ENCODE data around the gene ANXA9. TPM values are rescaled to one million over a fixed set of nuclear protein-coding genes. Genes with fewer than 3 reads are reported as not detected.

The ANXA9 gene
- polyA plus RNA-seq, 1 donor (not counting 4 experiments of a cell fraction or from before 2014, with no cell fraction given) = 0.76 TPM

GRCh38 chr1:151043163-151043562 lies 61.1 kb downstream of the ANXA9 start:
- TF ChIP-seq EZH2 (IDR thresholded peaks at IDR 0.05; ENCODE audit: low read length) (no peak), CTCF (optimal IDR thresholded peaks at IDR 0.05 in 1 of 3, IDR thresholded peaks at IDR 0.05 in 1 of 3, conservative IDR thresholded peaks at IDR 0.05 in 1 of 3; ENCODE audit: extremely low read depth in 1 of 3, insufficient read depth in 2 of 3, low read length in 3 of 3) (no peak)
- no peak overlapping the region for H2AFZ ChIP-seq (ENCODE audit: control insufficient read depth, low read length)
- H3K9ac ChIP-seq (ENCODE audit: control insufficient read depth, extremely low read depth, insufficient read depth, low read length) = no peak overlapping the region
- no peak overlapping the region for H3K4me2 ChIP-seq (ENCODE audit: control insufficient read depth, extremely low read depth, insufficient read depth, low read depth, low read length)
- H3K4me1 ChIP-seq (ENCODE audit: control insufficient read depth, extremely low read depth, insufficient read depth, low read length) = peaks cover 11% of the 10 kb centered on the region
- DNase-seq (ENCODE audit: low read depth, low spot score) (no peak), FAIRE-seq (no peak)
- no peaks in the 10 kb centered on the region for H3K9me3 ChIP-seq (ENCODE audit: control insufficient read depth, low read depth, low read length)
- no peaks in the 10 kb centered on the region for H4K20me1 ChIP-seq (ENCODE audit: control insufficient read depth, extremely low read depth, insufficient read depth, low read length)
- no peaks in the 10 kb centered on the region for H3K27me3 ChIP-seq (ENCODE audit: control insufficient read depth, extremely low read depth, insufficient read depth, low read length)
- H3K79me2 ChIP-seq (ENCODE audit: control insufficient read depth, insufficient read depth, low read length) = no peaks in the 10 kb centered on the region
- no peaks in the 10 kb centered on the region for H3K36me3 ChIP-seq (ENCODE audit: control insufficient read depth in 2 of 2, extremely low read depth in 1 of 2, insufficient read depth in 2 of 2, low read length in 2 of 2)
- no peak overlapping the region for H3K27ac ChIP-seq (ENCODE audit: control insufficient read depth, insufficient read depth, low read length)
- no peak overlapping the region for H3K4me3 ChIP-seq (ENCODE audit: control insufficient read depth in 2 of 3, extremely low read depth in 1 of 3, insufficient read depth in 2 of 3, low read depth in 1 of 3, low read length in 3 of 3)
- H3K9me1 ChIP-seq (ENCODE audit: control insufficient read depth, extremely low read depth, insufficient read depth, low read length) = no peaks in the 10 kb centered on the region
- dilution Hi-C loops (cut with MboI; ENCODE audit: extremely low pct_ligation_motif_present, low sequenced_read_pairs) = no loop called here

Small RNAs within 50 kb of the gene (small RNA-seq; reads per million reads assigned to genes)
- gene RNU6-884P (ENCODE audit: insufficient read length in 3 of 3, low read depth in 3 of 3, low replicate concordance in 1 of 3) = 0 to 1.8 (median 0.33) reads per million in 3 experiments

Other genes with a start within 250 kb of the ANXA9 start
- 1.4 to 1.8 TPM (median 1.7 TPM) in 3 replicates for gene CTSS, start 216.5 kb upstream of the ANXA9 start, polyA plus RNA-seq
- 20.0 to 71.7 TPM (median 40.5 TPM) in 3 replicates for gene CTSK, start 174.0 kb upstream of the ANXA9 start, polyA plus RNA-seq
- gene ARNT, start 105.7 kb upstream of the ANXA9 start, polyA plus RNA-seq = 17.8 to 22.1 TPM (median 19.6 TPM) in 3 replicates
- gene CTXND2, start 95.2 kb upstream of the ANXA9 start, polyA plus RNA-seq = not detected in 3 replicates
- 27.0 to 31.3 TPM (median 27.1 TPM) in 3 replicates for gene SETDB1, start 55.9 kb upstream of the ANXA9 start, polyA plus RNA-seq
- gene CERS2, start 7.5 kb upstream of the ANXA9 start, polyA plus RNA-seq = 75.0 to 172 TPM (median 121 TPM) in 3 replicates
- gene MINDY1, start 24.6 kb downstream of the ANXA9 start, polyA plus RNA-seq = 11.2 to 20.4 TPM (median 11.6 TPM) in 3 replicates
- gene PRUNE1, start 26.2 kb downstream of the ANXA9 start, polyA plus RNA-seq = 14.4 to 16.4 TPM (median 15.4 TPM) in 3 replicates
- 4.6 to 25.8 TPM (median 9.8 TPM) in 3 replicates for gene BNIPL, start 54.3 kb downstream of the ANXA9 start, polyA plus RNA-seq
- gene C1orf56, start 65.5 kb downstream of the ANXA9 start, polyA plus RNA-seq = 0.26 to 0.40 TPM (median 0.39 TPM) in 3 replicates
- 127 to 151 TPM (median 138 TPM) in 3 replicates for gene CDC42SE1, start 77.3 kb downstream of the ANXA9 start, polyA plus RNA-seq
- gene MLLT11, start 78.1 kb downstream of the ANXA9 start, polyA plus RNA-seq = 8.8 to 16.4 TPM (median 10.8 TPM) in 3 replicates
- gene GABPB2, start 88.5 kb downstream of the ANXA9 start, polyA plus RNA-seq = 11.5 to 13.3 TPM (median 11.8 TPM) in 3 replicates
- gene SEMA6C, start 164.3 kb downstream of the ANXA9 start, polyA plus RNA-seq = 0.43 to 1.9 TPM (median 0.93 TPM) in 3 replicates
- gene TNFAIP8L2, start 174.4 kb downstream of the ANXA9 start, polyA plus RNA-seq = not detected in 3 replicates
- gene LYSMD1, start 183.6 kb downstream of the ANXA9 start, polyA plus RNA-seq = 3.6 to 5.6 TPM (median 4.4 TPM) in 3 replicates
- gene SCNM1, start 183.9 kb downstream of the ANXA9 start, polyA plus RNA-seq = 11.0 to 34.4 TPM (median 26.2 TPM) in 3 replicates
- gene TMOD4, start 193.7 kb downstream of the ANXA9 start, polyA plus RNA-seq = 0.18 to 0.42 TPM (median 0.34 TPM) in 3 replicates
- 41.6 to 69.9 TPM (median 47.5 TPM) in 3 replicates for gene VPS72, start 207.9 kb downstream of the ANXA9 start, polyA plus RNA-seq
- gene PIP5K1A, start 216.3 kb downstream of the ANXA9 start, polyA plus RNA-seq = 98.6 to 148 TPM (median 124 TPM) in 3 replicates

Measured in keratinocyte (primary cell).